ENCODE measurements around the gene GSC2. TPM values are rescaled to one million over a fixed set of nuclear protein-coding genes. Genes with fewer than 3 reads are reported as not detected.
A peak's percentile ranks its signal among the peaks of the same experiment; 100 is the strongest.

GSC2 gene
- total and polyA plus RNA-seq, 2 of the 8 experiments (the other 6 are each of a cell fraction or from before 2014, with no cell fraction given) = 0.17 to 0.48 TPM

- Histone ChIP-seq H2BK120ac (replicated peaks; ENCODE audit: low read depth, low read length) (no peak overlapping the region), H3K4me3 (ENCODE audit: extremely low read depth in 1 of 4, insufficient read depth in 2 of 4, low read depth in 3 of 4, low read length in 4 of 4) (no peak overlapping the region), H4K20me1 (replicated peaks in 1 of 2; ENCODE audit: control insufficient read depth in 1 of 2, insufficient read depth in 2 of 2, low read length in 2 of 2) (peaks cover 4 to 29% of the 10 kb centered on the region in 2 experiments), H4K8ac (ENCODE audit: extremely low read depth, insufficient read depth, low read length) (no peak overlapping the region), H3K79me2 (ENCODE audit: control insufficient read depth in 1 of 2, insufficient read depth in 2 of 2, low read length in 2 of 2) (peaks cover 5 to 30% of the 10 kb centered on the region in 2 experiments; a peak in 3 of 4 replicates), H3K4ac (replicated peaks; ENCODE audit: insufficient read length, low read depth, low read length) (no peak overlapping the region), H3K9me3 (ENCODE audit: insufficient read depth in 2 of 2, low read depth in 1 of 2, low read length in 1 of 2) (no peaks in the 10 kb centered on the region), H2AK5ac (ENCODE audit: low read depth, low read length) (no peak overlapping the region), H3K79me1 (ENCODE audit: low read depth, low read length) (peaks cover 18% of the 10 kb centered on the region), H3K4me2 (ENCODE audit: insufficient read depth in 1 of 2, low read depth in 2 of 2, low read length in 2 of 2) (peak overlapping the region in 1 of 2 experiments; percentile 35; a peak in 1 of 4 replicates), H4K5ac (ENCODE audit: insufficient read length, low read depth, low read length) (no peak overlapping the region), H3K27me3 (replicated peaks in 1 of 4; ENCODE audit: control insufficient read depth in 3 of 4, extremely low read depth in 1 of 4, insufficient read depth in 3 of 4, low read length in 3 of 4) (no peaks in the 10 kb centered on the region), H3K18ac (ENCODE audit: extremely low read depth, low read length) (no peak overlapping the region), H3K27ac (ENCODE audit: low read depth, low read length) (no peak overlapping the region), H3K9ac (replicated peaks in 1 of 4; ENCODE audit: extremely low read depth in 1 of 4, low read depth in 3 of 4, low read length in 3 of 4) (peak overlapping the region in 1 of 4 experiments; percentile 28; a peak in 2 of 7 replicates), H3K36me3 (ENCODE audit: control insufficient read depth in 2 of 4, insufficient read depth in 4 of 4, low read length in 3 of 4) (peaks cover 0 to 9% (median 0%) of the 10 kb centered on the region in 4 experiments; a peak in 2 of 8 replicates), H2BK15ac (ENCODE audit: low read length) (no peak overlapping the region), H3K23me2 (ENCODE audit: low read depth, low read length) (peaks cover 13% of the 10 kb centered on the region), H3K23ac (ENCODE audit: insufficient read length) (no peak overlapping the region), H2BK12ac (ENCODE audit: low read depth, low read length) (no peak overlapping the region), H2BK20ac (ENCODE audit: low read length) (no peak overlapping the region), H2AFZ (ENCODE audit: low read length) (no peak overlapping the region), H3K56ac (replicated peaks; ENCODE audit: insufficient read length, low read depth, low read length) (no peak overlapping the region), H3K14ac (ENCODE audit: insufficient read length) (no peak overlapping the region), H3K4me1 (replicated peaks in 1 of 4; ENCODE audit: control insufficient read depth in 3 of 4, insufficient read depth in 4 of 4, low read length in 3 of 4) (peaks cover 0 to 45% (median 28%) of the 10 kb centered on the region in 4 experiments; a peak in 6 of 7 replicates), H2BK5ac (ENCODE audit: low read depth, low read length) (peak overlapping the region; percentile 78; the same call in 1 of the 2 replicates), H4K91ac (replicated peaks; ENCODE audit: insufficient read length, low read length) (peak overlapping the region; percentile 35)
- FAIRE-seq (no peak), DNase-seq (ENCODE audit: low read depth in 1 of 2, low spot score in 2 of 2) (no peak)
- ChIA-PET POLR2A (ENCODE audit: partially characterized antibody) (interaction anchor here (0.6 to 2.3 kb wide), 3 partner anchors 9 to 303 kb away, joined by 3 to 9 read pairs (median 8); partner anchors contain the start of gene UFD1), CTCF (ENCODE audit: partially characterized antibody) (no interaction called here)
- 93% methylated on average over 12 of the region's 12 CpGs; no CpG with 5 or more reads in 1 of the 2 experiments for WGBS, 2 experiments (ENCODE audit: extremely low coverage in 1 of 2, insufficient coverage in 1 of 2, insufficient read length in 1 of 2, insufficient replicate concordance in 2 of 2, low coverage in 1 of 2, low lambda C conversion rate in 2 of 2, missing lambda C conversion rate in 1 of 2)
- TF ChIP-seq GABPA (IDR thresholded peaks at IDR 0.05; ENCODE audit: borderline replicate concordance, insufficient read depth, low read length) (no peak), TAF7 (optimal IDR thresholded peaks at IDR 0.05; ENCODE audit: borderline replicate concordance, low read depth, low read length) (no peak), GTF2F1 (IDR thresholded peaks at IDR 0.05; ENCODE audit: borderline replicate concordance, low read depth, low read length) (no peak), SP1 (IDR thresholded peaks at IDR 0.05; ENCODE audit: low read depth, low read length) (no peak), CBX5 (IDR thresholded peaks at IDR 0.05; ENCODE audit: low read depth, low read length) (no peak)
Measured at GRCh38 chr22:19176732-19177131, 26.6 kb upstream of the GSC2 start.

Measured in H1 (cell line).